ENCODE data around the gene MRPL45. TPM values are rescaled to one million over a fixed set of nuclear protein-coding genes. Genes with fewer than 3 reads are reported as not detected.

The MRPL45 gene
- total and polyA plus RNA-seq, 2 of the 13 experiments (the other 11 are each of a cell fraction or from before 2014, with no cell fraction given): 89.5 to 157 TPM

- TF ChIP-seq LCORL (IDR thresholded peaks at IDR 0.05): no peak
- peak; percentile 71; the same call in 1 of the 2 replicates for TF ChIP-seq LCORL (CRISPR knock-in tag; IDR thresholded peaks at IDR 0.05)
- TF ChIP-seq KLF9 (CRISPR knock-in tag; IDR thresholded peaks at IDR 0.05; ENCODE audit: low read depth): no peak
- 0 out of 2 replicates have a peak, but pooled peaks have one; percentile 59 for TF ChIP-seq FOXO4 (CRISPR knock-in tag; conservative IDR thresholded peaks at IDR 0.05)
- peak; percentile 39 for TF ChIP-seq CTCF (CRISPR knock-in tag; IDR thresholded peaks at IDR 0.05)
- no peak for TF ChIP-seq RARG (CRISPR knock-in tag; IDR thresholded peaks at IDR 0.05; ENCODE audit: low read depth)
- TF ChIP-seq SIN3B (IDR thresholded peaks at IDR 0.05; ENCODE audit: low read length): 0 out of 2 replicates have a peak, but pooled peaks have one; percentile 50
- peak; percentile 69 for TF ChIP-seq ZNF546 (CRISPR knock-in tag; conservative IDR thresholded peaks at IDR 0.05)
- no peak for TF ChIP-seq ZNF354B (CRISPR knock-in tag; IDR thresholded peaks at IDR 0.05)
- TF ChIP-seq HBP1 (CRISPR knock-in tag; IDR thresholded peaks at IDR 0.05; ENCODE audit: low read depth): peak; percentile 95; the same call in 1 of the 2 replicates
- no peak for TF ChIP-seq SMAD9 (CRISPR knock-in tag; IDR thresholded peaks at IDR 0.05)
- TF ChIP-seq ZKSCAN8 (CRISPR knock-in tag; IDR thresholded peaks at IDR 0.05; ENCODE audit: borderline replicate concordance): peak; percentile 66; the same call in 1 of the 2 replicates
- TF ChIP-seq XRCC5 (optimal IDR thresholded peaks at IDR 0.05; ENCODE audit: low read length): peak; percentile 82
- no peak for TF ChIP-seq MBD4 (IDR thresholded peaks at IDR 0.05; ENCODE audit: borderline replicate concordance, low read length)
- TF ChIP-seq KMT2A (CRISPR knock-in tag; IDR thresholded peaks at IDR 0.05): peak; percentile 84
- TF ChIP-seq PAF1 (CRISPR knock-in tag; IDR thresholded peaks at IDR 0.05): no peak
- peak; percentile 91 for TF ChIP-seq KDM2A (CRISPR knock-in tag; IDR thresholded peaks at IDR 0.05; ENCODE audit: borderline replicate concordance, low read depth)
- TF ChIP-seq CCDC6 (CRISPR knock-in tag; IDR thresholded peaks at IDR 0.05): no peak; the same call in 1 of the 2 replicates
- TF ChIP-seq, protein P1, sequence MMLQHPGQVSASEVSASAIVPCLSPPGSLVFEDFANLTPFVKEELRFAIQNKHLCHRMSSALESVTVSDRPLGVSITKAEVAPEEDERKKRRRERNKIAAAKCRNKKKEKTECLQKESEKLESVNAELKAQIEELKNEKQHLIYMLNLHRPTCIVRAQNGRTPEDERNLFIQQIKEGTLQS (CRISPR knock-in tag; IDR thresholded peaks at IDR 0.05): peak; percentile 77
- peak; percentile 89 for TF ChIP-seq ZNF431 (CRISPR knock-in tag; IDR thresholded peaks at IDR 0.05; ENCODE audit: borderline replicate concordance, low read depth)
- TF ChIP-seq ZNF672 (CRISPR knock-in tag; IDR thresholded peaks at IDR 0.05): no peak; the same call in 1 of the 2 replicates
- peak; percentile 83 for TF ChIP-seq HDAC2 (CRISPR knock-in tag; IDR thresholded peaks at IDR 0.05)
- TF ChIP-seq ZBTB1 (CRISPR knock-in tag; IDR thresholded peaks at IDR 0.05; ENCODE audit: borderline replicate concordance): 0 out of 2 replicates have a peak, but pooled peaks have one; percentile 45
- TF ChIP-seq AKAP8 (CRISPR knock-in tag; IDR thresholded peaks at IDR 0.05): 0 out of 2 replicates have a peak, but pooled peaks have one; percentile 11
- no peak for TF ChIP-seq ZKSCAN1 (IDR thresholded peaks at IDR 0.05; ENCODE audit: low read length)
- TF ChIP-seq ZNF619 (CRISPR knock-in tag; IDR thresholded peaks at IDR 0.05): no peak
- TF ChIP-seq ZNF24 (IDR thresholded peaks at IDR 0.05): peak; percentile 14; the same call in 1 of the 2 replicates
- peak; percentile 44; the same call in 1 of the 2 replicates for TF ChIP-seq TOE1 (CRISPR knock-in tag; IDR thresholded peaks at IDR 0.05)
Observed at GRCh38 chr17:38351412-38352222, 54.6 kb downstream of the MRPL45 start, which contains the start of gene SOCS7 (continued).
